RWPE1 (cell line): ENCODE measurements around the gene CKAP5.
A peak's percentile ranks its signal among the peaks of the same experiment; 100 is the strongest.

ENCODE experiments used
- CTCF ChIA-PET: fragments of 350-600 bp; sonication (Branson Sonifier 250); formaldehyde crosslinking; extraction: SDS; loops from one replicate; lab custom pipeline; 2021; lab: Yijun Ruan, JAX
- POLR2A ChIA-PET: fragments of 400-600 bp; formaldehyde crosslinking; extraction: SDS; loops from one replicate; lab custom pipeline; 2020; ENCODE audit warnings: antibody characterized with exemption; ENCODE audit not compliant: low non-redundant PET; lab: Yijun Ruan, JAX
- DNase-seq: peaks from one replicate; pipeline ENCODE4 v3.0.0; 2012; ENCODE audit warnings: low spot score
- H3K27ac ChIP-seq: fragments of 450-650 bp; 2 replicates; pipeline ENCODE4 v1.5.1; 2017
- TF ChIP-seq, protein P1 (sequence below): fragments of 450-650 bp; conservative IDR thresholded peaks from 2 replicates; pipeline ENCODE4 v1.5.1; 2017; ENCODE audit warnings: low read depth, mild to moderate bottlenecking

Gene CKAP5

GRCh38 chr11:46877580-46877979 lies 31.5 kb upstream of the CKAP5 start:
- ChIA-PET CTCF (interaction anchor here (0.6 kb wide), 1 partner anchor 356 kb away, joined by 5 read pairs; no protein-coding TSS in a partner anchor), POLR2A (no interaction called here)
- TF ChIP-seq, protein P1, sequence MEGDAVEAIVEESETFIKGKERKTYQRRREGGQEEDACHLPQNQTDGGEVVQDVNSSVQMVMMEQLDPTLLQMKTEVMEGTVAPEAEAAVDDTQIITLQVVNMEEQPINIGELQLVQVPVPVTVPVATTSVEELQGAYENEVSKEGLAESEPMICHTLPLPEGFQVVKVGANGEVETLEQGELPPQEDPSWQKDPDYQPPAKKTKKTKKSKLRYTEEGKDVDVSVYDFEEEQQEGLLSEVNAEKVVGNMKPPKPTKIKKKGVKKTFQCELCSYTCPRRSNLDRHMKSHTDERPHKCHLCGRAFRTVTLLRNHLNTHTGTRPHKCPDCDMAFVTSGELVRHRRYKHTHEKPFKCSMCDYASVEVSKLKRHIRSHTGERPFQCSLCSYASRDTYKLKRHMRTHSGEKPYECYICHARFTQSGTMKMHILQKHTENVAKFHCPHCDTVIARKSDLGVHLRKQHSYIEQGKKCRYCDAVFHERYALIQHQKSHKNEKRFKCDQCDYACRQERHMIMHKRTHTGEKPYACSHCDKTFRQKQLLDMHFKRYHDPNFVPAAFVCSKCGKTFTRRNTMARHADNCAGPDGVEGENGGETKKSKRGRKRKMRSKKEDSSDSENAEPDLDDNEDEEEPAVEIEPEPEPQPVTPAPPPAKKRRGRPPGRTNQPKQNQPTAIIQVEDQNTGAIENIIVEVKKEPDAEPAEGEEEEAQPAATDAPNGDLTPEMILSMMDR: no peak
- H3K27ac ChIP-seq: no peak overlapping the region
- no peak for DNase-seq

- ChIA-PET CTCF (interaction anchor here (0.6 to 2.1 kb wide), 3 partner anchors 277 to 570 kb away, joined by 3 to 7 read pairs (median 4); no protein-coding TSS in a partner anchor), POLR2A (no interaction called here)
- 0 out of 2 replicates have a peak overlapping the region, but pooled peaks have one; percentile 3 for H3K27ac ChIP-seq
- TF ChIP-seq, protein P1: no peak
- no peak for DNase-seq
These were observed 30.4 kb upstream of the CKAP5 start for GRCh38 chr11:46876471-46876870.

DNA sequence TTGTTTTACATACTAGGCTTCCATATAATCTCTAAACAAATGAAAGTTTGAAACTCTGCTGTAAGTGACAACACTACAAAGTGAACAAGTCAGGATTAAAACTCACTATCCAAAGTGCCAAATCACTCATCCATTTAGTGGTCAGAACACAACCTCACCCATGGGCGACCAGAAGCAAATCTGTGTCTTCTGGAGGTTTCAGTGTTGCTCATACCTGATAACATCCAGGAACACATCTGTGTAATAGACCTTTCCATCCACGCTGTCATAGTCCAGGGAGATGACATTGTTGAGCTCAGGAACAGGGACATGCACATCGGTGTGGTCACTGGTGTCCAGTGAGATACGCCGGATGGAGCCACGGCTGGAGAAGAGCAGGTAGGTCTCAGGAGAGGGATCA lies 28.5 kb upstream of the CKAP5 start:
- no peak for DNase-seq
- ChIA-PET POLR2A (no interaction called here), CTCF (interaction anchor here (2.1 kb wide), 1 partner anchor 278 kb away, joined by 7 read pairs; no protein-coding TSS in a partner anchor)
- H3K27ac ChIP-seq: no peak overlapping the region
- TF ChIP-seq, protein P1: no peak

GRCh38 chr11:46868912-46869311 lies 22.8 kb upstream of the CKAP5 start:
- no peak for DNase-seq
- no peak overlapping the region for H3K27ac ChIP-seq
- TF ChIP-seq, protein P1: no peak
- POLR2A ChIA-PET: no interaction called here
- CTCF ChIA-PET: no interaction called here

GRCh38 chr11:46865340-46865739 lies 19.3 kb upstream of the CKAP5 start:
- TF ChIP-seq, protein P1: no peak
- no peak overlapping the region for H3K27ac ChIP-seq
- no peak for DNase-seq
- ChIA-PET CTCF (no interaction called here), POLR2A (no interaction called here)

- TF ChIP-seq, protein P1: no peak
- ChIA-PET CTCF (interaction anchor here (0.7 kb wide), 1 partner anchor 307 kb away, joined by 5 read pairs; no protein-coding TSS in a partner anchor), POLR2A (no interaction called here)
- DNase-seq: no peak
- H3K27ac ChIP-seq: no peak overlapping the region
These were observed 14.1 kb upstream of the CKAP5 start for GRCh38 chr11:46860218-46860617.
